ENCODE data around the gene DYRK4.

DNA sequence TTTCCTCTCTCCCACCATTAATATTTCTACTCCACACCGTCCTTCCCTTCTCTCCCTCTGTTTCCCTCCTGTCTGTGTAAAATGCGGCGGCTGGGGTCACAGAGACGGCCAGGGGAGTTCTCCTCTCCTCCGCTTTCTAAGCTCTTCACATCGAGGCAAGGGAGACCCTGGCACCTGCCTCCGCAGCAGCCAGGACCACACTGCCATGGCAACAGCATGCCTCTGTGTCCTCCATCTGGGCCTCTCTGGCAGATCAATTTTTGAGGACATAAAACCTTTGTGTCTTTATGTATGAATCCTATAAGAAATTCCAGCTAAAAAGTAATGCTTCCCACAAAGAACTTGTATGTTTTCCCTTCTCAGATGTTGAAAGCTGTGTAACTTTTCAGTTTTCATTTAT is 41.4 kb downstream of the DYRK4 start:
- TF ChIP-seq, protein P1, sequence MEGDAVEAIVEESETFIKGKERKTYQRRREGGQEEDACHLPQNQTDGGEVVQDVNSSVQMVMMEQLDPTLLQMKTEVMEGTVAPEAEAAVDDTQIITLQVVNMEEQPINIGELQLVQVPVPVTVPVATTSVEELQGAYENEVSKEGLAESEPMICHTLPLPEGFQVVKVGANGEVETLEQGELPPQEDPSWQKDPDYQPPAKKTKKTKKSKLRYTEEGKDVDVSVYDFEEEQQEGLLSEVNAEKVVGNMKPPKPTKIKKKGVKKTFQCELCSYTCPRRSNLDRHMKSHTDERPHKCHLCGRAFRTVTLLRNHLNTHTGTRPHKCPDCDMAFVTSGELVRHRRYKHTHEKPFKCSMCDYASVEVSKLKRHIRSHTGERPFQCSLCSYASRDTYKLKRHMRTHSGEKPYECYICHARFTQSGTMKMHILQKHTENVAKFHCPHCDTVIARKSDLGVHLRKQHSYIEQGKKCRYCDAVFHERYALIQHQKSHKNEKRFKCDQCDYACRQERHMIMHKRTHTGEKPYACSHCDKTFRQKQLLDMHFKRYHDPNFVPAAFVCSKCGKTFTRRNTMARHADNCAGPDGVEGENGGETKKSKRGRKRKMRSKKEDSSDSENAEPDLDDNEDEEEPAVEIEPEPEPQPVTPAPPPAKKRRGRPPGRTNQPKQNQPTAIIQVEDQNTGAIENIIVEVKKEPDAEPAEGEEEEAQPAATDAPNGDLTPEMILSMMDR (IDR thresholded peaks at IDR 0.05) = no peak
- TF ChIP-seq POLR2A (IDR thresholded peaks at IDR 0.05) = no peak

All from body of pancreas (tissue), 4 donors.